Activated CD4-positive, CD25-positive, alpha-beta regulatory T cell (primary cell): Measurements from ENCODE around the gene EVPL.

Experiments used
- DNase-seq, 4 experiments: peaks; one replicate each; lab custom pipeline; 2025; lab: John Stamatoyannopoulos, UW

The EVPL gene

DNA sequence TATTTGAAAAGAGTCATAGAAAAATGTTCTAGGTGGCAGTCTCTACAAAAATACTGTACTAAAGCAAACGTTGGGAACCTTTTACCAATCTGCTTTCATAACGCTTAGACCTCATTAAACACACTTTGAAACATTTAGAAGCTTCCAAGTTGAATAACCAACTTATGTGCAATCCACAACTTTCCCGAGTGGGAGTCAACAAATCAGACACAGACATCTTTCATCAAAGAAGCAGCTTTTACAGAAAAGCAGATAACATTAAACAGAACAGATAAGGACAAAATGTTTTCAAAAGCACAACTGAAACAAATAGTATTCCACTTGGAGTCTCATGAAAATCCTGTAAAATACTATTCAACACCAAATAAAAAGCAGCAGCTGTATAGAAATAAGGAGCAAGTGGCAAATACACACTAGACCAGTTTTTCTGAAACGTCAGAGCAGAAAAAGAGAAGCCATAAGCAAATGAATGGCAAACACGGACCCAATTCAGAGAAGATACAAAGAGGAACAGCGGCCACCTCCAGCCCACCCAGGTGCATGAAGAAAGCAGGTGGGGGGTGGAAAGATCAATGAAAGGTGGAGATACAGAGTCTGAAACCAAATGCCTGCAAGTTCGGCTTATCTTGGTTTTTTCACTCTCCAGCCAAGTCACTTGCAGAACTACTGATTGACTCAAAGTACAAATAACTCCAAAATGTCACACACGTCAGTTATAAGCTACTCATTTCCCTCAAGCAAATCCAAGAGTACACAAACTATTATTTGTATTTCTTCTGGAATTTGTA is 67.9 kb downstream of the EVPL start:
- DNase-seq = no peak
